GM19043 (cell line): ENCODE measurements around the gene SIRT7.
"Not testable (repeated sequence)": the region's sequence is repeated elsewhere in the genome, so short reads cannot be mapped to it uniquely, and the experiment has no call there.

Source experiments
- ATAC-seq: cut with Tn5 transposase; IDR thresholded peaks from one replicate; pipeline ENCODE4 v1.9.1; 2021; ENCODE audit warnings: low read depth; ENCODE audit not compliant: unreplicated experiment

Gene SIRT7

GRCh38 chr17:81955058-81955681 is 37.2 kb upstream of the SIRT7 start:
- ATAC-seq: no peak

DNA sequence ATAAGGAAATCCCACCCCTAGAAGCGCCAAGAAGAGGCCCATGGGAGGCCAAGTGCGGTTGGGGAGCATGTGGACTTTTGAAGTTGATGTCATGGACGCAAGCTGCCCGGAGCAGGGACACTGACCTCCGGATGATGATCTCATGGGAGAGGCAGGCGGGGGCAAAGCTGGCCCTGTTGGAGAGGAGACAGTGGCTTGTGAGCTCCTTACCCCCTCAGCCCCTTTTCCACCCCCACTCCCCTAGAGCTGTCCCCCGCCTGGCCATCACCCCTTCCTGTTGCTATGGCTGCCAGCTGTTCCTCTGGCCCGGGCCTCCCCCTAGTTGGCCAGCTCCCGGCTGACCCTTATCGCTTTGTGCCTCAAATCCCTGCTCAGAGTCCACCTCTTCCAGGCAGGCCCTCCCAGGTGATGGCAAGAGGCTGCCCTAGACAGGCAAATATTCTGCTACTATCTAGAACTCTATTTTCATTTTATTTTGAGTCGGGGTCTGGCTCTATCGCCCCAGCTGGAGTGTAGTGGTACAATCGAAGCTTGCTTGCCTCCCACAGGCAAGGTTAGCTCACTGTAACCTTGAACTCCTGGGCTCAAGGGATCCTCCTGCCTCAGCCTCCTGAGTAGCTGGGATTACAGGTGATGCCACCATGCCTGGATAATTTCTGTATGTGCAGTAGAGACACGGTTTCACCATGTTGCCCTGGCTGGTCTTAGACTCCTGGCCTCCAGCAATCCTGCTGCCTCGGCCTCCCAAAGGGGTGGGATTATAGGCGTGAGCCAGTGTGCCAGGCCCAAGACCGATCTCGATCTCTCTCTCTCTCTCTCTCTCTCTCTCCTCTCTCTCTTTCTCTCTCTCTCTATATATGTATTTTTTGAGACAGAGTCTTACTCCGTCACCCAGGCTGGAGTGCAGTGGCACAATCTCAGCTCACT is 36.4 kb upstream of the SIRT7 start:
- ATAC-seq: no peak

DNA sequence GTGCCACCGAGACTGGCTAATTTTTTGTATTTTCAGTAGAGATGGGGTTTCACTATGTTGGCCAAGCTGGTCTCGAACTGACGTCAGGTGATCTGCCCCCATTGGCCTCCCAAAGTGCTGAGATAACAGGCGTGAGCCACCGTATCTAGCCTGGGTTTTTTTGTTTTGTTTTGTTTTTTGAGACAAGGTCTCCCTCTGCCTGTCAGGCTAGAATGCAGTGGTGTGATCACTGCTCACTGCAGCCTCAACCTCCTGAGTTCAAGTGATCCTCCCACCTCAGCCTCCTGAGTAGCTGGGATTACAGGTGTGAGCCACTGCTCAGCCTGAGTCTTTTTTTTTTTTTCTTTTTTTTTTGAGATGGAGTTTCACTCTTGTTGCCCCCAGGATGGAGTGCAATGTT is 35.5 kb upstream of the SIRT7 start:
- not testable (repeated sequence) for ATAC-seq

DNA sequence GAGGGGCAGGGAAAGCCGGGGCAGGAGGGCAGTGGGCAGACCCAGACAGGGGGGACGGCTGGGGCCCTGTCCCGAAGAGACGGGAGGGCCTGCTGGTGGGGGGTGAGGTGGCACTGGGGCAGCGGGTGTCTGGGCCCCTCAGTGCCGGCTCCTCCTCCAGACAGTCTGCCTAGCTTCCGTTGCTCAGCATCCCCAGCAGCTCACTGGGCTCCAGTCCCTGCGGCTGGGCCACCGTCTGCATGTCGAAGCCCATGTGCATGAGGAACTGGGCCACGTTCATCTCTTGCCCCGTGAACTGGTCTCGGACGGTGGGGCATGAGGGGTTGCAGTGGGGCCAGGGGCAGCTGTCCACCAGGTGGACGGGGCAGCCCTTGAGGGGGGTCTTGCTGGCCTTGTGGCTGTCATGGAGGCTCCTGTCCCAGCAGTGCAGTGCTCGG is 34.8 kb upstream of the SIRT7 start:
- no peak for ATAC-seq

DNA sequence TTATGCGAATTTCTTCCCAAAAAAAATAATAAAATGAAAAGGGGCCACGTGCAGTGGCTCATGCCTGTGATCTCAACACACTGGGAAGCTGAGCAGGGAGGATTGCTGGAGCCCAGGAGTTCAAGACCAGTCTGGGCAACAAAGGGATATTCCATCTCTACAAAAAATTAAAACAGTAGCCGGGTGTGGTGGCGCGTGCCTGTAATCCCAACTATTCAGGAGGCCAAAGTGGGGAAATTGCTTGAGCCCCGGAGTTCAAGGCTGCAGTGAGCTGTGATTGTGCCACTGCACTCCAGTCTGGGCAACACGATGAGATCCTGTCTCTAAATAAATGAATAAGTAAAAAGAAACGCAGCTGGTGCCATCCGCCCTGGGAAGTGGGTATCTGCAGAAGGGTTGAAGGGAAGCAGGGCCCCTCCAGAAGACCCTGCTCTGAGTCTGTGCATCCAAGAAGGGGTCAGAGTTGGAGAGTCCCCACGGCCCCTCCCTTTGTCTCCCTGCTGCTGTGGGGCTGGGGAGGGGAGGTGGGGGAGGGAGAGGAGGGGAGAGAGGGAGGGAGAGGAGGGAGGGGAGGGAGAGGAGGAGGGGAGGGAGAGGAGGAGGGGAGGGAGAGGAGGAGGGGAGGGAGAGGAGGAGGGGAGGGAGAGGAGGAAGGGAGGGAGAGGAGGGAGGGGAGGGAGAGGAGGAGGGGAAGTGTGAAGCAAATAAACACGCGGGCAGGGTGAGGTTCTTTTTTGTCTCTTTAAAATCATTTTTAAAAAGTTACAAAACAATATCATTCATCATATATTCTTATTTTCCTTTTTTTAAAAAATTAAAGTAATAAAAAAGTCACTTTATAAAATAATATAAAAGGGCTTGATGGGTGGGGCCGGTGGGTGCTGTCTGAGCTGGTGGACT is 34.1 kb upstream of the SIRT7 start:
- ATAC-seq: no peak

GRCh38 chr17:81950501-81950900 is 32.5 kb upstream of the SIRT7 start:
- no peak for ATAC-seq

DNA sequence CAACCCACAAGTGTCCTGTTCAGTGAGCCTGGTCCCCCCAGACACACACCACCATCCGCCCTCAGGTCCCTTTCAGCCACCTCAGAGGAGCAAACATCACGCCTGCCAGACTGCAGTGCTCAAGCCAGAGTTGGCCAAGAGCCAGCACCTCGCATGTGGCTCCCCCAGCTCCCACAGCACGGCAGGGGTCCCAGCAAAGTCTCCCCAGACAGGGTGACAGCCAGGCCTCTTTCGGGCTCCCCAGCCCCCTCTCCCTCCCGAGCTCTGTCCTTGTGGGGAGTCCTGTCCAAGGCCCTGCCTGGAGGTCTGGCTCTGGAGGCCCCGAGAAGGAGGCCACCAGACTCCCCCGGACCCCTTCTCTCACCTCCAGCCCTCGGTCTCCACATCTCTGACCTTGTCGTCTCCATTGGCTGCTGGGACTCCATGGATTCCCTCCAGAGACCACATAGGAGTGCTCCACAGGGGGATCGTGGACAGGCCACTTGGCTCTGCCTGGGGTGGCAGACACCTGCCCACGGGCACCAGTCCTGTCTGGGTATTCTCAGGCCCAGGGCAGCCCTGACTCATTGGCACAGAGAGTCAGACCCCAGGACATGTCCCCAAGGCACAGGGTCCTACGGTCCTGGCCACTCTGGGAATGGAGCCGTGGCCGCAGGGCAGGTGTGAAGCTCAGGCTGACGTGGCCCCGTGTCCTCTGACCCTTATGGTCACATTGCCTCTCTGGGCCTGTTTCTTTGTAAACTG is 30.8 kb upstream of the SIRT7 start:
- ATAC-seq: no peak

- no peak for ATAC-seq
Measured at GRCh38 chr17:81947189-81947588, 29.2 kb upstream of the SIRT7 start, which contains the start of gene MYADML2. Gene MYADML2 (minus strand): TSS chr17:81947233. CDS start chr17:81941741, 5,492 bp downstream.

DNA sequence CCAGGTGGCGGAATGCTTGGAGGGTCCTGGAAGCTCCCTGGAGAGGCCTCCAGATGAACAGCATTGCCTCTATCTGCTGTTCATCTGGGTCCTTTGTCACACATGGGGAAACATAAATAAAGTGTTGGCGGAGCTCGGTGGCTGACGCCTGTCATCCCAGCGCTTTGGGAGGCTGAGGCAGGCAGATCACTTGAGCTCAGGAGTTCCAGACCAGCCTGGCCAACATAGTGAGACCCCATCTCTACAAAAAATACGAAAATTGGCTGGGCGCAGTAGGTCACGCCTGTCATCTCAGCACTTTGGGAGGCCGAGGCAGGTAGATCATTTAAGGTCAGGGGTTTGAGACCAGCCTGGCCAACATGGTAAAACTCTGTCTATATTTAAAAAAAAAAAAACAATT is 26.9 kb upstream of the SIRT7 start:
- ATAC-seq: no peak

DNA sequence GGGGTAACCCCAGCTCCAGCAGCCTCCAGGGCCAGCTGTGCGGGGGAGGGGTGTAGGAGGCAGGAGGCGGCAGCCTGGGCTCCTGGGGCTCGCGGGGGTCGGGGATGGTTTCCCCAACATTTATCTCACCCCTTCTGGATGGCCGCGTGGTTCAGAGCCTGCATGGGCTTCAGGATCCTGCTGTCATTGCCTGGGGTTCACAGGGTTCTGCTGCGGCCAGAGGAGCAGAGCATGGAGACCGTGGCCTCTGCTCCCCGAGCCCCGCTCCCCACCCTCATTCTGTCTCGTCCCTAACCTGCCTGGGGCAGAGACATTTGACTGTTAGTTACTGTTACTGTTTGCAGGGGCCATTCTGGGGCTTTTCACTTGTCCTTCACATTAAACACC is 24.2 kb upstream of the SIRT7 start:
- ATAC-seq: no peak

GRCh38 chr17:81941484-81942166 is 23.6 kb upstream of the SIRT7 start:
- ATAC-seq: no peak

GRCh38 chr17:81940538-81941483 is 22.8 kb upstream of the SIRT7 start:
- no peak for ATAC-seq

DNA sequence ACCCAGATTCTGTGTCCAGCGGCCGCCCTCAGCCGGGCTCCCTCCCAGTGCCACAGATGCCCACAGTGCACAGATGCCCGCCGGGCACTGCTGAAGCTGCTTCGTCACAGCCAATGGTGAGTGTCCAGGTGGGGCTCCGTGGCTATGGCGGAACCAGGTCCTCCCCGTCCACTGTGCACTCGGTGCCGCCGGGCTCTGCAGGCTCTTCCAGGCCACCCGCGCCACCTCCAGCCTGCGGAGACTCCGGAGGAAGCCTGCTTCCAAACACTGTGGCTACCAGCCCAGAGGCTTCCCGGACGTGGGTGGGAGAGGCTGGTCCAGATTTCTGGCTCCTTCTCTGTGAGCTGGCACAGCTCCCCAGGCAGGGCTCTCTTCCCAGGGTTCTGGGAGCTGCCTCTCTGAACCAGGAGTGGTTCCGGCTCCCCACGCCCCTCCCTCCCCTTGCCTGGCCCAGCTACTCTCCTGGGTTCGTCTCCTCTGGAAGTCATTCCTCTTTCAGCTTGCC is 22.0 kb upstream of the SIRT7 start:
- no peak for ATAC-seq

- no peak for ATAC-seq
Measured at GRCh38 chr17:81939218-81939617, 21.2 kb upstream of the SIRT7 start.

DNA sequence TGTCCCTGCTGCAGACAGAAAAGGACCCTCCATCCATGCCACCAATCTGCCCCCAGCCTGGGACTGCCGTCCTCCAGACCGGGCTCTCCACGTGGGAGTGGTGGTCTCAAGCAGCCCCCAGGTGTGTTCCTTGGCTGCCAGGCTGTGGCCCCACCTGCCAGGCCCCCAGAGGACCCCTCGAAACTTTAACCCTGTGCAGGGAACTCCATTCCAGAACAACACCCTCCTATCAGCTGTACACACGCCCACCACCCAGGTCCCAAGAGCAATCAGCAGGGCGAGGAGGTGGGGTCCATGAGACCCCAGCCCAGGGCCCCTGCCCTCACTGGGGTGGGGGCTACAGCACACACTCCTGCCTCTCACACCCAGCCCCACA is 17.7 kb upstream of the SIRT7 start:
- no peak for ATAC-seq

DNA sequence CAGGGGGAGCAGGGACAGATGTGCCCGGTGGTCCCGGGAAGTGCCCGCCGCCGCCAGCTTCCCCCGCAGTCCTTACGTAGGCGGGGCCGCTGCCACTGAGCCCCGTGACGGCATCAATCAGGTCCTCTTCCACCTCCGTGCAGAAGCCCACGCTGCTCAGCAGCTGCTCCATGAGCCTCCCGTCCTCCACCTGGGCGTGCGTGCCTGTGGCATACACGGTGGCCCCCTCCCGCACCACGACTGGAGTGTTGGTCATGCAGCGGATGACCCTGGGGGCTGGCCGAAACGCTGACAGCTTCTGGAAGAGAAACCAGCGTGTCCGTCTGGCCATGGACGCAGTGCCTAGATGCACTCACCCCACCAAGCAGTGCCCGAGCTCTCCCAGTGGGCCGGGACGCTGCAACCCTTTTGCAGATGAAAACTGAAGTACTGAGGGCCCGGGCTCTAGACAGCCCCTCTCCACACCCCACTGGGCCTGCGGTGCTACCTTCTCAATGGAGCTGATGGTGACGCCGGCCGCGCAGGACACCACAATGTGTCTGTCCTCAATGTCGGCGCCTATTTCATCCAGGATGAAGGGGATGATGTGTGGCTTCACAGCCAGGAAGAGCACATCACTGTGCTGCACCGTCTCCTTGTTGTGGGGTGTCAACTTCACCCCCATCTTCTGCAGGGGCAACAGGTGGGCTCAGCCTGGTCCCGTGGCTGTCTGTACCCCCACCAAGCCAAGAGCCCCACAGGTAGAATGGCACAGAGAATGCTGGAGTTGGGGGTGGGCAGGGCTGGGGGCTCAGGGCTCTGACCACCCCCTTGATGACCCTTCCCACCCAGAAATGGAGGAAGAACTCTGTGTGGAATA is 17.1 kb upstream of the SIRT7 start:
- no peak for ATAC-seq

DNA sequence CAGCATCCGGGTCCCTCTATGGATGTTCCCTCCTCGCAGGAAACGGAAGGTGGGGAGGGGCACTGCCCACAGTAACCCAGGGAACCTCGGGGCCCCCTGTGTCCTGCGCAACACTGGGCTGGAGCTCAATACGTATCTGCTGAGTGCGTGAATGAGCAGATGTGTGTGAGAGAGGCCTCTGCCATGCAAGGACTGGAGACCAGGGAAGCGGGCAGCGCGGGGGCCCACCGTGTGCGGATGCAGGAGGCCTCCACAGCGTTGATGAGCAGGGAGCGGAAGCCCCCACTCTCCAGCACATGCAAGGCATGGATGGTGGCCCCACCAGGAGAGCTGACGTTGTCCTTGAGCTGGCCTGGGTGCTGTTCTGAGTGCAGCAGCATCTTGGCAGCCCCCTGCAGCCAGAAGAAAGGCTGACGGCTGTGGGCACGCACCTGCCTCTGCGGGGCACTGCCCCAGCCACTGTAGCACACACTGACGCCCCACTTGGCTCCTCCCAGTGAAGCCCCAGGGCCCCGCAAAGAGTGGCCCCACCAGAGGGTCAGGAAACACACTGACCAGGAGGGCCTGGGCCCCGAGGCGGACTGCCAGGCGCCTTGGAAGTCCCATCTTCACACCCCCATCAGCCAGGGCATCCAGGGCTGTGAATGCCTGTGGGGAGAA is 16.3 kb upstream of the SIRT7 start:
- no peak for ATAC-seq
